Right atrium auricular region (tissue), 2 donors: ENCODE measurements around the gene RAB3GAP1. TPM values are rescaled to one million over a fixed set of nuclear protein-coding genes. Genes with fewer than 3 reads are reported as not detected.

Experiments
- DNase-seq: peaks from one replicate; pipeline ENCODE4 v3.0.0-alpha.2; 2019; ENCODE audit warnings: low spot score
- H3K27ac ChIP-seq, 2 donors: fragments of 200-600 bp; sonication (generic); 1 replicate in 1 of 2; 2 replicates in 1 of 2; pipeline ENCODE4 v1.5.1; 2016 to 2019
- H3K27me3 ChIP-seq, 2 donors: fragments of 200-600 bp; sonication (generic); one replicate each; pipeline versions ENCODE4 v1.5.1 to v1.6.0; 2017 to 2019
- H3K36me3 ChIP-seq: fragments of 200-600 bp; sonication (generic); one replicate; pipeline ENCODE4 v1.5.1; 2016
- H3K4me1 ChIP-seq, 2 donors: fragments of 200-600 bp; sonication (generic); one replicate each; pipeline versions ENCODE4 v1.5.1 to v1.6.0; 2017 to 2019
- H3K4me3 ChIP-seq, 2 donors: fragments of 200-600 bp; sonication (generic); 1 replicate in 1 of 2; 2 replicates in 1 of 2; pipeline ENCODE4 v1.5.1; 2017 to 2019; ENCODE audit warnings: mild to moderate bottlenecking in 1 of 2, moderate library complexity in 1 of 2
- H3K9me3 ChIP-seq, 2 donors: fragments of 200-600 bp; sonication (generic); one replicate each; pipeline ENCODE4 v1.5.1; 2019
- total RNA-seq, 2 donors: library from RNA; depleted of rRNA; stranded (reverse); fragments of >200 nt; gene quantifications; one replicate each; pipeline ENCODE4 v1.1.0, GENCODE V29; 2016
- TF ChIP-seq, protein P1 (sequence below), 2 donors: fragments of 200-600 bp; sonication (generic); IDR thresholded peaks; one replicate each; pipeline ENCODE4 v1.5.1; 2019; ENCODE audit warnings: antibody characterized with exemption in 2 of 2

Gene RAB3GAP1
- total RNA-seq, 2 donors from 2014 or later, result 33.0 to 36.2 TPM

GRCh38 chr2:135091681-135092080 is 39.6 kb downstream of the RAB3GAP1 start:
- TF ChIP-seq, protein P1, sequence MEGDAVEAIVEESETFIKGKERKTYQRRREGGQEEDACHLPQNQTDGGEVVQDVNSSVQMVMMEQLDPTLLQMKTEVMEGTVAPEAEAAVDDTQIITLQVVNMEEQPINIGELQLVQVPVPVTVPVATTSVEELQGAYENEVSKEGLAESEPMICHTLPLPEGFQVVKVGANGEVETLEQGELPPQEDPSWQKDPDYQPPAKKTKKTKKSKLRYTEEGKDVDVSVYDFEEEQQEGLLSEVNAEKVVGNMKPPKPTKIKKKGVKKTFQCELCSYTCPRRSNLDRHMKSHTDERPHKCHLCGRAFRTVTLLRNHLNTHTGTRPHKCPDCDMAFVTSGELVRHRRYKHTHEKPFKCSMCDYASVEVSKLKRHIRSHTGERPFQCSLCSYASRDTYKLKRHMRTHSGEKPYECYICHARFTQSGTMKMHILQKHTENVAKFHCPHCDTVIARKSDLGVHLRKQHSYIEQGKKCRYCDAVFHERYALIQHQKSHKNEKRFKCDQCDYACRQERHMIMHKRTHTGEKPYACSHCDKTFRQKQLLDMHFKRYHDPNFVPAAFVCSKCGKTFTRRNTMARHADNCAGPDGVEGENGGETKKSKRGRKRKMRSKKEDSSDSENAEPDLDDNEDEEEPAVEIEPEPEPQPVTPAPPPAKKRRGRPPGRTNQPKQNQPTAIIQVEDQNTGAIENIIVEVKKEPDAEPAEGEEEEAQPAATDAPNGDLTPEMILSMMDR (IDR thresholded peaks at IDR 0.05), result no peak
- H3K4me1 ChIP-seq, result no peaks in the 10 kb centered on the region
- H3K27me3 ChIP-seq, result no peaks in the 10 kb centered on the region
- peaks cover 13% of the 10 kb centered on the region for H3K36me3 ChIP-seq
- H3K9me3 ChIP-seq, result peaks cover 0 to 7% of the 10 kb centered on the region in 2 donors
- no peak overlapping the region for H3K27ac ChIP-seq
- DNase-seq, result no peak
- no peak overlapping the region for H3K4me3 ChIP-seq

DNA sequence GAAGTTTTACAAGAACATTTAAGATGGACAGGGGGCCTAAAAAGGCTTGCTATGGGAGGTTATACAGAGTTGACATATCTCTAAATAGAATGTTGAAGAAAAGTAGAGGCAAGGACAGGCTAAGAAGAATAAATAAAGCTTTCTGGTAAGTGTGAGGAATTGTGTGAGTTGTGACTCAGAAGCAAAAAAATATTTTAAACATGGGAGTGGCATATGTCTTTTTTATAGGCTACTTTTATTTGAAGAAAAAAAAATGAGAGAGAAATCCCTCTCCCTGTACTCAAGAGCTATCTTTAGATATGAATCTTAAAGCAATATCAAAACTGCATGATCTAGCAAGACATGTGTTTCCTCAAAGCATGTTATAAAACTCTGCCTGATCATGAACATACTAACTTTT is 41.1 kb downstream of the RAB3GAP1 start:
- DNase-seq, result no peak
- TF ChIP-seq, protein P1 (IDR thresholded peaks at IDR 0.05), result no peak
- no peak overlapping the region for H3K27ac ChIP-seq

GRCh38 chr2:135093670-135094330 is 41.7 kb downstream of the RAB3GAP1 start:
- no peak overlapping the region for H3K27ac ChIP-seq
- H3K9me3 ChIP-seq, result peaks cover 0 to 7% of the 10 kb centered on the region in 2 donors
- H3K4me3 ChIP-seq, result no peak overlapping the region
- no peaks in the 10 kb centered on the region for H3K4me1 ChIP-seq
- H3K27me3 ChIP-seq, result no peaks in the 10 kb centered on the region
- peaks cover 13% of the 10 kb centered on the region for H3K36me3 ChIP-seq
- TF ChIP-seq, protein P1 (IDR thresholded peaks at IDR 0.05), result no peak
- DNase-seq, result no peak

More for the DNA sequence above, 41.1 kb downstream of the RAB3GAP1 start:
- no peaks in the 10 kb centered on the region for H3K4me1 ChIP-seq
- peaks cover 13% of the 10 kb centered on the region for H3K36me3 ChIP-seq
- no peaks in the 10 kb centered on the region for H3K27me3 ChIP-seq
- H3K4me3 ChIP-seq, result no peak overlapping the region
- H3K9me3 ChIP-seq, result peaks cover 0 to 7% of the 10 kb centered on the region in 2 donors

- no peak overlapping the region for H3K27ac ChIP-seq
- no peaks in the 10 kb centered on the region for H3K9me3 ChIP-seq
- no peak overlapping the region for H3K4me3 ChIP-seq
- no peak for DNase-seq
- TF ChIP-seq, protein P1 (IDR thresholded peaks at IDR 0.05), result no peak
- no peaks in the 10 kb centered on the region for H3K27me3 ChIP-seq
- no peaks in the 10 kb centered on the region for H3K4me1 ChIP-seq
- peaks cover 13% of the 10 kb centered on the region for H3K36me3 ChIP-seq
Measured at GRCh38 chr2:135094508-135094907, 42.4 kb downstream of the RAB3GAP1 start.

DNA sequence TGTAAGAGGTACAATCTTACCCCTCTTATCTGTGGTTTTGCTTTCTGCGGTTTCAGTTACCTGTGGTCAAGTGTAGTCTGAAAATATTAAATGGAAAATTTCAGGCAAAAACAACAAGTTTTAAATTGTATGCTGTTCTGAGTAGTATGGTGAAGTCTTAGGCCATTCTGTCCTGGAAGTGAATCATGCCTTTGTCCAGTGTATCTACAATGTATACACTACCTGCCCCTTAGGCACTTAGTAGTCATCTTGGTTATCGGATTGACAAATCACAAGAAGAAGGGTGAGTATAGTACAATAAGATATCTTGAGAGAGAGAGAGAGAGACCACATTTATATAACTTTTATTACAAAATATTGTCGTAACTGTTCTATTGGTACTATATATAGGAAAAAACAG is 43.5 kb downstream of the RAB3GAP1 start:
- Histone ChIP-seq H3K9me3 (no peaks in the 10 kb centered on the region), H3K4me3 (no peak overlapping the region), H3K27ac (no peak overlapping the region), H3K27me3 (no peaks in the 10 kb centered on the region), H3K4me1 (peaks cover 0 to 1% of the 10 kb centered on the region in 2 donors), H3K36me3 (peaks cover 13% of the 10 kb centered on the region)
- no peak for DNase-seq
- TF ChIP-seq, protein P1 (IDR thresholded peaks at IDR 0.05), result no peak
